IMR-90 (cell line): Measurements from ENCODE around the gene CELSR1. TPM values are rescaled to one million over a fixed set of nuclear protein-coding genes. Genes with fewer than 3 reads are reported as not detected.

Experiments
- ATAC-seq: fragments of 200-7000 bp; cut with Tn5 transposase; 2 replicates; pipeline ENCODE4 v1.9.1; 2020; ENCODE audit warnings: low read depth, mild to moderate bottlenecking, moderate library complexity
- BruUV-seq: library from RNA; stranded (reverse); fragments of 400-500 nt; replicated peaks from 2 replicates; lab custom pipeline; 2021; lab: Mats Ljungman, UMichigan
- CTCF ChIA-PET: fragments of 300-600 bp; formaldehyde crosslinking; extraction: SDS; loops from one replicate; lab custom pipeline; 2021; ENCODE audit warnings: antibody characterized with exemption; lab: Yijun Ruan, JAX
- POLR2A ChIA-PET: fragments of 300-600 bp; sonication (Branson Sonifier 250); formaldehyde crosslinking; loops from one replicate; lab custom pipeline; 2022; ENCODE audit warnings: antibody characterized with exemption; ENCODE audit not compliant: unreplicated experiment; lab: Charles Lee
- DNase-seq: peaks from one replicate; pipeline ENCODE4 v3.0.0; 2013
- H2AFZ ChIP-seq: replicated peaks from 2 replicates; pipeline ENCODE3; 2013; ENCODE audit warnings: low read length, mild to moderate bottlenecking; ENCODE audit not compliant: poor library complexity
- H2AK5ac ChIP-seq: 2 replicates; pipeline ENCODE4 v1.6.1; 2013; ENCODE audit warnings: low read depth, low read length, inconsistent platforms
- H2AK9ac ChIP-seq: replicated peaks from 2 replicates; pipeline ENCODE3; 2013; ENCODE audit warnings: mild to moderate bottlenecking, low read depth, low read length, moderate library complexity; ENCODE audit not compliant: poor library complexity
- H2BK120ac ChIP-seq: 2 replicates; pipeline ENCODE4 v1.6.1; 2013; ENCODE audit warnings: low read depth, low read length, inconsistent platforms
- H2BK15ac ChIP-seq: 3 replicates; pipeline ENCODE4 v1.6.1; 2013; ENCODE audit warnings: low read depth, low read length, inconsistent platforms
- H2BK20ac ChIP-seq: 2 replicates; pipeline ENCODE4 v1.6.1; 2013; ENCODE audit warnings: low read depth, mild to moderate bottlenecking, inconsistent platforms, low read length, moderate library complexity
- H2BK5ac ChIP-seq: 2 replicates; pipeline ENCODE4 v1.6.1; 2013; ENCODE audit warnings: mild to moderate bottlenecking, low read depth, low read length, inconsistent platforms; ENCODE audit not compliant: poor library complexity, severe bottlenecking
- H3K14ac ChIP-seq: replicated peaks from 2 replicates; pipeline ENCODE4 v1.6.1; 2013; ENCODE audit warnings: low read depth, low read length, inconsistent platforms
- H3K18ac ChIP-seq: 2 replicates; pipeline ENCODE4 v1.6.1; 2013; ENCODE audit warnings: low read depth, low read length, control low read depth
- H3K23ac ChIP-seq: 2 replicates; pipeline ENCODE4 v1.6.1; 2013; ENCODE audit warnings: low read depth, low read length, inconsistent platforms
- H3K27ac ChIP-seq: 2 replicates; pipeline ENCODE4 v1.5.1; 2013; ENCODE audit warnings: mild to moderate bottlenecking, control low read depth, low read length; ENCODE audit not compliant: insufficient read depth
- H3K27me3 ChIP-seq: 2 replicates; pipeline ENCODE4 v1.6.1; 2013; ENCODE audit warnings: low read length; ENCODE audit not compliant: control insufficient read depth, insufficient read depth
- H3K36me3 ChIP-seq: 2 replicates; pipeline ENCODE4 v1.6.1; 2013; ENCODE audit warnings: low read length, mixed read lengths; ENCODE audit not compliant: control insufficient read depth, insufficient read depth
- H3K4ac ChIP-seq: 2 replicates; pipeline ENCODE4 v1.6.1; 2013; ENCODE audit warnings: low read depth, low read length, inconsistent platforms
- H3K4me1 ChIP-seq: 2 replicates; pipeline ENCODE4 v1.6.1; 2013; ENCODE audit warnings: low read length, mixed read lengths; ENCODE audit not compliant: control insufficient read depth, insufficient read depth
- H3K4me2 ChIP-seq: 2 replicates; pipeline ENCODE4 v1.6.1; 2013; ENCODE audit warnings: low read depth, mild to moderate bottlenecking, control low read depth, low read length, moderate library complexity
- H3K4me3 ChIP-seq: 2 replicates; pipeline ENCODE4 v1.5.1; 2013; ENCODE audit warnings: low read depth, mild to moderate bottlenecking, control low read depth, low read length, moderate library complexity; ENCODE audit not compliant: insufficient read depth
- H3K56ac ChIP-seq: 2 replicates; pipeline ENCODE4 v1.6.1; 2013; ENCODE audit warnings: low read length, inconsistent platforms; ENCODE audit not compliant: insufficient read depth; ENCODE audit errors: extremely low read depth
- H3K79me1 ChIP-seq, 2 experiments: 2 replicates each; pipeline ENCODE4 v1.6.1; 2013; ENCODE audit warnings: low read length in 2 of 2, inconsistent platforms in 1 of 2, low read depth in 1 of 2
- H3K9ac ChIP-seq: 2 replicates; pipeline ENCODE4 v1.6.1; 2013; ENCODE audit warnings: low read depth, low read length, control low read depth
- H3K9me1 ChIP-seq: 2 replicates; pipeline ENCODE4 v1.6.1; 2013; ENCODE audit warnings: low read length, inconsistent platforms; ENCODE audit not compliant: insufficient read depth
- H3K9me3 ChIP-seq: 2 replicates; pipeline ENCODE4 v1.6.1; 2013; ENCODE audit warnings: low read length; ENCODE audit not compliant: control insufficient read depth, insufficient read depth
- H4K20me1 ChIP-seq: 2 replicates; pipeline ENCODE4 v1.6.1; 2013; ENCODE audit warnings: low read length, inconsistent platforms; ENCODE audit not compliant: insufficient read depth
- H4K5ac ChIP-seq: 2 replicates; pipeline ENCODE4 v1.6.1; 2013; ENCODE audit warnings: mild to moderate bottlenecking, low read depth, low read length, control low read depth
- H4K8ac ChIP-seq, 2 experiments: 2 replicates each; pipeline ENCODE4 v1.6.1; 2013; ENCODE audit warnings: low read depth in 2 of 2, low read length in 2 of 2, control low read depth in 1 of 2, inconsistent platforms in 1 of 2
- H4K91ac ChIP-seq: 2 replicates; pipeline ENCODE4 v1.6.1; 2013; ENCODE audit warnings: low read depth, low read length, inconsistent platforms; ENCODE audit not compliant: insufficient read depth
- BHLHE40 ChIP-seq: fragments of 150-350 bp; IDR thresholded peaks from 2 replicates; pipeline ENCODE4 v1.6.1; 2016; ENCODE audit warnings: mild to moderate bottlenecking, low read depth, low read length
- CEBPB ChIP-seq: IDR thresholded peaks from 2 replicates; pipeline ENCODE4 v1.6.1; 2012; ENCODE audit warnings: low read depth, low read length, improper control_type of control experiment
- CHD1 ChIP-seq: IDR thresholded peaks from 2 replicates; pipeline ENCODE4 v1.6.1; 2012; ENCODE audit warnings: low read depth, low read length, improper control_type of control experiment
- FOS ChIP-seq: fragments of 150-350 bp; IDR thresholded peaks from 2 replicates; pipeline ENCODE4 v1.6.1; 2016; ENCODE audit warnings: low read depth, low read length
- MAFK ChIP-seq: IDR thresholded peaks from 2 replicates; pipeline ENCODE4 v1.6.1; 2012; ENCODE audit warnings: low read depth, low read length, improper control_type of control experiment
- MAZ ChIP-seq: IDR thresholded peaks from 2 replicates; pipeline ENCODE4 v1.6.1; 2012; ENCODE audit warnings: low read depth, mild to moderate bottlenecking, low read length, improper control_type of control experiment, moderate library complexity, borderline replicate concordance
- MXI1 ChIP-seq: IDR thresholded peaks from 2 replicates; pipeline ENCODE4 v1.6.1; 2012; ENCODE audit warnings: low read depth, mild to moderate bottlenecking, low read length, moderate library complexity, borderline replicate concordance
- NFE2L2 ChIP-seq: fragments of 150-350 bp; IDR thresholded peaks from 2 replicates; pipeline ENCODE4 v1.6.1; 2016; ENCODE audit warnings: low read depth, mild to moderate bottlenecking, low read length
- POLR2A ChIP-seq: IDR thresholded peaks from 2 replicates; pipeline ENCODE4 v1.6.1; 2012; ENCODE audit warnings: mild to moderate bottlenecking, low read depth, low read length
- RAD21 ChIP-seq: IDR thresholded peaks from 2 replicates; pipeline ENCODE4 v1.6.1; 2012; ENCODE audit warnings: low read length, improper control_type of control experiment
- RCOR1 ChIP-seq: IDR thresholded peaks from 2 replicates; pipeline ENCODE4 v1.6.1; 2012; ENCODE audit warnings: mild to moderate bottlenecking, low read length, improper control_type of control experiment; ENCODE audit not compliant: insufficient replicate concordance
- RFX5 ChIP-seq: IDR thresholded peaks from 2 replicates; pipeline ENCODE4 v1.8.0; 2012; ENCODE audit warnings: low read depth, mild to moderate bottlenecking, low read length, moderate library complexity
- SMC3 ChIP-seq: fragments of 150-350 bp; IDR thresholded peaks from 2 replicates; pipeline ENCODE4 v1.6.1; 2016; ENCODE audit warnings: low read depth, mild to moderate bottlenecking, antibody characterized with exemption, low read length, moderate library complexity
- WGBS, 2 experiments: methylation state at CpG; one replicate each; pipeline versions ENCODE4 v1.1.5 to v1.1.7; 2013; ENCODE audit warnings: missing lambda C conversion rate in 2 of 2; ENCODE audit not compliant: insufficient read length in 1 of 2; ENCODE audit errors: extremely low coverage in 2 of 2; 5-methylcytosine and 5-hydroxymethylcytosine counted together
- dilution Hi-C: fragments of 300-500 bp; cut with HindIII; formaldehyde crosslinking; loops from one replicate; pipeline ENCODE4 v1.14.3; 2018; ENCODE audit warnings: low sequenced_read_pairs; ENCODE audit not compliant: unreplicated experiment
- in situ Hi-C: fragments of 300-500 bp; cut with MboI; formaldehyde crosslinking; loops from 3 replicates; pipeline ENCODE4 v1.14.3; 2019; ENCODE audit warnings: low sequenced_read_pairs, inconsistent platforms, mixed read lengths
- intact Hi-C: fragments of 100-400 bp; cut with micrococcal nuclease; formaldehyde crosslinking; loops from 2 replicates; pipeline ENCODE4 v1.10.0; 2022
- polyA plus RNA-seq, 3 experiments: library from polyadenylated mRNA; depleted of rRNA; stranded (reverse); fragments of >200 nt; gene quantifications; 2 replicates each; pipeline ENCODE4 v1.2.3, GENCODE V29; 2012; ENCODE audit warnings: low replicate concordance in 1 of 3
- total RNA-seq: library from RNA; depleted of rRNA; stranded (reverse); fragments of >200 nt; gene quantifications from 2 replicates; pipeline ENCODE4 v1.2.3, GENCODE V29; 2012
- TF ChIP-seq, protein P1 (sequence below): fragments of 150-350 bp; IDR thresholded peaks from 2 replicates; pipeline ENCODE4 v1.6.1; 2017; ENCODE audit warnings: mild to moderate bottlenecking, antibody characterized with exemption, low read length, low read depth
- TF ChIP-seq, protein P2 (sequence below): fragments of 150-350 bp; IDR thresholded peaks from 2 replicates; pipeline ENCODE4 v1.6.1; 2016; ENCODE audit warnings: low read depth, mild to moderate bottlenecking, low read length, moderate library complexity, borderline replicate concordance
- TF ChIP-seq, protein P3 (sequence below): conservative IDR thresholded peaks from 2 replicates; pipeline ENCODE4 v1.5.1; 2012; ENCODE audit warnings: mild to moderate bottlenecking, low read depth, low read length, improper control_type of control experiment

Gene CELSR1
- total and polyA plus RNA-seq, 2 of the 4 experiments (the other 2 are of a cell fraction): 0.36 to 0.82 TPM

DNA sequence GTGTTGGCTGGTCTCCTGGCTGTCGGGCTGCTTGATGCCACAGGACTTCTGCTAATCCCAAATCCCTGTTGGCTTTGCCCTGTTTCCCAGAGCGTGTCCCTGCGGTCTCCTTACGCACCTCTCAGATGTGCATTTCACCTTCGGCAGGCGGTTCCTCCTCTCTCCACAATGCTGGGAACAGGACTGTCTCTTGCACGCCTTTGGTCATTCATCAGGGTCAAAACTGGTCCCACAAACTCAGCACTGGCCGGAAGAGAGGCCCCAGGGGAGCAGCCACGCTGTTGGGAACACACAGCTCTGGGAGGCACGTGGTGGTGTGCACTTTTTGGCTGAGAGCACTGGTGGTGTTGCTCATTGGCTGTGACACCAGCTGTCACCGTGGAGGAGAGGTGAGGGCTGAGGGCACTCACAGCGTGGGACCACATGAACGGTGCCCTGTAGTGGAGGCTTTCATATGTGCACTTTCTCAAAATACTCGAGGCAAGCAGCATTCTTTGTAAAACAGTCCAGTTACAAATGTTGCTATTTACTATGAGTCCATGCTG lies 217.2 kb downstream of the CELSR1 start:
- Histone ChIP-seq H2BK15ac (no peak overlapping the region), H3K4me2 (no peak overlapping the region), H3K9me3 (no peaks in the 10 kb centered on the region), H3K4me1 (no peaks in the 10 kb centered on the region), H3K27me3 (no peaks in the 10 kb centered on the region), H2AK5ac (no peak overlapping the region), H3K79me1 (peaks cover 32 to 47% of the 10 kb centered on the region in 2 experiments), H2AK9ac (no peak overlapping the region), H4K5ac (no peak overlapping the region), H2AFZ (no peak overlapping the region), H4K8ac (no peak overlapping the region), H3K9ac (no peak overlapping the region), H3K27ac (no peak overlapping the region), H2BK20ac (no peak overlapping the region), H4K91ac (no peak overlapping the region), H3K14ac (no peak overlapping the region), H3K9me1 (no peaks in the 10 kb centered on the region; the same call in 1 of the 2 replicates), H2BK120ac (no peak overlapping the region), H3K4me3 (no peak overlapping the region), H3K23ac (no peak overlapping the region), H3K18ac (no peak overlapping the region), H3K56ac (no peak overlapping the region), H2BK5ac (no peak overlapping the region), H4K20me1 (no peaks in the 10 kb centered on the region; the same call in 1 of the 2 replicates), H3K4ac (no peak overlapping the region), H3K36me3 (peaks cover 20% of the 10 kb centered on the region)
- DNase-seq (no peak), ATAC-seq (no peak)
- in situ Hi-C loops (no loop called here), dilution Hi-C loops (no loop called here), intact Hi-C loops (no loop called here)
- TF ChIP-seq, protein P1, sequence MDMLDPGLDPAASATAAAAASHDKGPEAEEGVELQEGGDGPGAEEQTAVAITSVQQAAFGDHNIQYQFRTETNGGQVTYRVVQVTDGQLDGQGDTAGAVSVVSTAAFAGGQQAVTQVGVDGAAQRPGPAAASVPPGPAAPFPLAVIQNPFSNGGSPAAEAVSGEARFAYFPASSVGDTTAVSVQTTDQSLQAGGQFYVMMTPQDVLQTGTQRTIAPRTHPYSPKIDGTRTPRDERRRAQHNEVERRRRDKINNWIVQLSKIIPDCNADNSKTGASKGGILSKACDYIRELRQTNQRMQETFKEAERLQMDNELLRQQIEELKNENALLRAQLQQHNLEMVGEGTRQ: no peak
- no peak for TF ChIP-seq RCOR1
- TF ChIP-seq RAD21: no peak
- no peak for TF ChIP-seq MAFK
- no peak for TF ChIP-seq SMC3
- no peak for TF ChIP-seq RFX5
- no peak for TF ChIP-seq POLR2A
- TF ChIP-seq, protein P2, sequence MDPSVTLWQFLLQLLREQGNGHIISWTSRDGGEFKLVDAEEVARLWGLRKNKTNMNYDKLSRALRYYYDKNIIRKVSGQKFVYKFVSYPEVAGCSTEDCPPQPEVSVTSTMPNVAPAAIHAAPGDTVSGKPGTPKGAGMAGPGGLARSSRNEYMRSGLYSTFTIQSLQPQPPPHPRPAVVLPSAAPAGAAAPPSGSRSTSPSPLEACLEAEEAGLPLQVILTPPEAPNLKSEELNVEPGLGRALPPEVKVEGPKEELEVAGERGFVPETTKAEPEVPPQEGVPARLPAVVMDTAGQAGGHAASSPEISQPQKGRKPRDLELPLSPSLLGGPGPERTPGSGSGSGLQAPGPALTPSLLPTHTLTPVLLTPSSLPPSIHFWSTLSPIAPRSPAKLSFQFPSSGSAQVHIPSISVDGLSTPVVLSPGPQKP: no peak
- no peak for TF ChIP-seq FOS
- TF ChIP-seq CHD1: no peak
- no peak for TF ChIP-seq MXI1
- TF ChIP-seq BHLHE40: no peak
- TF ChIP-seq, protein P3, sequence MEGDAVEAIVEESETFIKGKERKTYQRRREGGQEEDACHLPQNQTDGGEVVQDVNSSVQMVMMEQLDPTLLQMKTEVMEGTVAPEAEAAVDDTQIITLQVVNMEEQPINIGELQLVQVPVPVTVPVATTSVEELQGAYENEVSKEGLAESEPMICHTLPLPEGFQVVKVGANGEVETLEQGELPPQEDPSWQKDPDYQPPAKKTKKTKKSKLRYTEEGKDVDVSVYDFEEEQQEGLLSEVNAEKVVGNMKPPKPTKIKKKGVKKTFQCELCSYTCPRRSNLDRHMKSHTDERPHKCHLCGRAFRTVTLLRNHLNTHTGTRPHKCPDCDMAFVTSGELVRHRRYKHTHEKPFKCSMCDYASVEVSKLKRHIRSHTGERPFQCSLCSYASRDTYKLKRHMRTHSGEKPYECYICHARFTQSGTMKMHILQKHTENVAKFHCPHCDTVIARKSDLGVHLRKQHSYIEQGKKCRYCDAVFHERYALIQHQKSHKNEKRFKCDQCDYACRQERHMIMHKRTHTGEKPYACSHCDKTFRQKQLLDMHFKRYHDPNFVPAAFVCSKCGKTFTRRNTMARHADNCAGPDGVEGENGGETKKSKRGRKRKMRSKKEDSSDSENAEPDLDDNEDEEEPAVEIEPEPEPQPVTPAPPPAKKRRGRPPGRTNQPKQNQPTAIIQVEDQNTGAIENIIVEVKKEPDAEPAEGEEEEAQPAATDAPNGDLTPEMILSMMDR: no peak
- no peak for TF ChIP-seq NFE2L2
- TF ChIP-seq CEBPB: no peak
- TF ChIP-seq MAZ: no peak
- WGBS, 2 experiments: 100% methylated on average over 4 of the region's 14 CpGs; no CpG with 5 or more reads in 1 of the 2 experiments
- BruUV-seq: no TSS peak
- ChIA-PET CTCF (no interaction called here), POLR2A (interaction anchor here (0.6 kb wide), 1 partner anchor 407 kb away, joined by 3 read pairs; no protein-coding TSS in a partner anchor)
